H1 (cell line): ENCODE measurements around the gene GALNT2. TPM values are rescaled to one million over a fixed set of nuclear protein-coding genes. Genes with fewer than 3 reads are reported as not detected.

Experiments
- FOSL1 ChIP-seq: IDR thresholded peaks from 2 replicates; pipeline ENCODE4 v1.6.1; 2011; ENCODE audit warnings: mild to moderate bottlenecking, low read depth, low read length, moderate library complexity; ENCODE audit not compliant: insufficient read depth
- HDAC2 ChIP-seq, 2 experiments: fragments of 300-600 bp in 1 of 2; sonication (generic) in 1 of 2; IDR thresholded peaks; 2 replicates each; pipeline ENCODE4 v1.6.1; 2011 to 2012; ENCODE audit warnings: low read depth in 2 of 2, low read length in 2 of 2, mild to moderate bottlenecking in 2 of 2, moderate library complexity in 2 of 2, borderline replicate concordance in 1 of 2, inconsistent platforms in 1 of 2
- HDAC6 ChIP-seq: IDR thresholded peaks from one replicate; pipeline ENCODE4 v1.7.1; 2012; ENCODE audit warnings: low read depth, mild to moderate bottlenecking, inconsistent platforms, low read length, moderate library complexity
- NANOG ChIP-seq: IDR thresholded peaks from 2 replicates; pipeline ENCODE4 v1.6.1; 2011; ENCODE audit warnings: low read length, low read depth, mild to moderate bottlenecking, inconsistent platforms; ENCODE audit not compliant: insufficient read depth, poor library complexity, severe bottlenecking
- POLR2A ChIP-seq, 2 experiments: IDR thresholded peaks; 1 replicate in 1 of 2; 2 replicates in 1 of 2; pipeline ENCODE4 v1.6.1; 2011; ENCODE audit warnings: low read depth in 2 of 2, low read length in 2 of 2, mild to moderate bottlenecking in 2 of 2; ENCODE audit errors: control extremely low read depth in 1 of 2
- RNF2 ChIP-seq: fragments of 200-900, 300-1000 bp; sonication (generic); IDR thresholded peaks from 2 replicates; pipeline ENCODE4 v1.7.1; 2016; ENCODE audit warnings: borderline replicate concordance, low read depth, mild to moderate bottlenecking, antibody characterized with exemption, low read length; ENCODE audit not compliant: poor library complexity, severe bottlenecking; ENCODE audit errors: missing control alignments
- SIRT6 ChIP-seq: IDR thresholded peaks from one replicate; pipeline ENCODE4 v1.7.1; 2012; ENCODE audit warnings: low read length, inconsistent platforms
- TAF1 ChIP-seq: IDR thresholded peaks from 2 replicates; pipeline ENCODE4 v1.6.1; 2011; ENCODE audit warnings: mild to moderate bottlenecking, low read depth, low read length
- TCF12 ChIP-seq: IDR thresholded peaks from 2 replicates; pipeline ENCODE4 v1.6.1; 2011; ENCODE audit warnings: low read depth, mild to moderate bottlenecking, low read length
- polyA plus RNA-seq, 7 experiments: library from polyadenylated mRNA; depleted of rRNA in 3 of 7; stranded (reverse) in 5 of 7; unstranded in 2 of 7; fragments of >200 nt in 5 of 7; fragments of 200-250 nt in 2 of 7; gene quantifications; 1 replicate in 5 of 7; 2 replicates in 1 of 7; 4 replicates in 1 of 7; pipeline versions ENCODE4 v1.2.1 to v1.2.3, GENCODE V29; 2011 to 2013; ENCODE audit warnings: missing spikeins in 2 of 7, mixed read lengths in 2 of 7
- total RNA-seq: library from RNA; stranded (reverse); fragmentation: NEBNext Ultra II Directional; extraction: Animal tissue kit (Norgen Biotek cat#: 25700); gene quantifications from 2 replicates; pipeline ENCODE4 v1.2.1, GENCODE V29; 2021

The GALNT2 gene
- total and polyA plus RNA-seq, 2 of the 8 experiments (the other 6 are each of a cell fraction or from before 2014, with no cell fraction given): 34.5 to 75.3 TPM

- TF ChIP-seq FOSL1 (no peak), NANOG (no peak), HDAC2 (IDR thresholded peaks at IDR 0.05; ENCODE audit: borderline replicate concordance in 1 of 2, low read depth in 2 of 2, low read length in 2 of 2) (no peak), HDAC6 (no peak), RNF2 (no peak), POLR2A (IDR thresholded peaks at IDR 0.05; ENCODE audit: control extremely low read depth in 1 of 2, low read depth in 2 of 2, low read length in 2 of 2) (no peak), TAF1 (no peak), TCF12 (no peak), SIRT6 (no peak)
These were observed 80.5 kb downstream of the GALNT2 start (continued) for GRCh38 chr1:230147253-230148125.
